Endodermal cell (in vitro differentiated cells): ENCODE results near the gene CDK5RAP2. TPM values are rescaled to one million over a fixed set of nuclear protein-coding genes. Genes with fewer than 3 reads are reported as not detected.
A peak's percentile ranks its signal among the peaks of the same experiment; 100 is the strongest.

Experiments
- DNase-seq: peaks from one replicate; pipeline ENCODE4 v3.0.0-alpha.2; 2017
- H3K27ac ChIP-seq: 2 replicates; pipeline ENCODE4 v1.5.1; 2013; ENCODE audit warnings: mild to moderate bottlenecking, low read depth, low read length, moderate library complexity
- H3K27me3 ChIP-seq: 2 replicates; pipeline ENCODE4 v1.6.1; 2013; ENCODE audit warnings: mild to moderate bottlenecking, low read length, moderate library complexity; ENCODE audit not compliant: insufficient read depth, control insufficient read depth, poor library complexity, severe bottlenecking
- H3K36me3 ChIP-seq: 2 replicates; pipeline ENCODE4 v1.7.0; 2013; ENCODE audit warnings: mild to moderate bottlenecking, low read length, moderate library complexity; ENCODE audit not compliant: control insufficient read depth, insufficient read depth
- H3K4me1 ChIP-seq: one replicate; pipeline ENCODE4 v1.7.0; 2013; ENCODE audit warnings: low read length; ENCODE audit not compliant: control insufficient read depth, insufficient read depth
- H3K4me3 ChIP-seq: 2 replicates; pipeline ENCODE4 v1.5.1; 2013; ENCODE audit warnings: mild to moderate bottlenecking, low read length, moderate library complexity
- H3K9ac ChIP-seq: 2 replicates; pipeline ENCODE4 v1.6.1; 2013; ENCODE audit warnings: mild to moderate bottlenecking, low read length, moderate library complexity; ENCODE audit not compliant: poor library complexity, severe bottlenecking; ENCODE audit errors: extremely low read depth
- H3K9me3 ChIP-seq: 2 replicates; pipeline ENCODE4 v1.6.1; 2013; ENCODE audit warnings: mild to moderate bottlenecking, low read length, moderate library complexity; ENCODE audit not compliant: control insufficient read depth
- H3K27ac Mint-ChIP-seq: 2 replicates; pipeline ENCODE4 v1.8.0; 2020; ENCODE audit warnings: mixed read lengths
- H3K27me3 Mint-ChIP-seq: 2 replicates; pipeline ENCODE4 v1.8.0; 2021; ENCODE audit warnings: mild to moderate bottlenecking, mixed read lengths; ENCODE audit not compliant: insufficient read depth
- H3K36me3 Mint-ChIP-seq: 2 replicates; pipeline ENCODE4 v1.8.0; 2020; ENCODE audit warnings: low read depth, mixed read lengths
- H3K4me1 Mint-ChIP-seq: 2 replicates; pipeline ENCODE4 v1.8.0; 2020; ENCODE audit warnings: mixed read lengths
- H3K4me3 Mint-ChIP-seq: 2 replicates; pipeline ENCODE4 v1.8.0; 2020; ENCODE audit warnings: mild to moderate bottlenecking, moderate library complexity, mixed read lengths
- H3K9me3 Mint-ChIP-seq: 2 replicates; pipeline ENCODE4 v1.8.0; 2020; ENCODE audit warnings: mild to moderate bottlenecking, mixed read lengths
- CTCF ChIP-seq: fragments of 200-600 bp; sonication (generic); conservative IDR thresholded peaks from 2 replicates; pipeline ENCODE4 v1.5.0; 2021; ENCODE audit warnings: antibody characterized with exemption, mild to moderate bottlenecking
- WGBS, 2 experiments: methylation state at CpG; one replicate each; pipeline versions ENCODE4 v1.1.5 to v1.1.7; 2013; ENCODE audit warnings: missing lambda C conversion rate in 2 of 2, mixed read lengths in 1 of 2; ENCODE audit not compliant: insufficient coverage in 1 of 2, insufficient read length in 1 of 2; 5-methylcytosine and 5-hydroxymethylcytosine counted together
- total RNA-seq, 2 donors: library from RNA; stranded (reverse); fragmentation: NEBNext Ultra II Directional in 1 of 2; extraction: Animal tissue kit (Norgen Biotek cat#: 25700) in 1 of 2; gene quantifications; 2 replicates in 1 of 2; 3 replicates in 1 of 2; pipeline ENCODE4 v1.2.1, GENCODE V29; 2021

Gene CDK5RAP2
- total RNA-seq, 2 donors from 2014 or later = 68.2 to 92.0 TPM

GRCh38 chr9:120402741-120403542 is 177.0 kb downstream of the CDK5RAP2 start:
- Histone ChIP-seq H3K36me3 (peaks cover 94% of the 10 kb centered on the region), H3K4me3 (no peak overlapping the region), H3K27ac (no peak overlapping the region), H3K27me3 (no peaks in the 10 kb centered on the region), H3K4me1 (no peaks in the 10 kb centered on the region), H3K9me3 (no peaks in the 10 kb centered on the region), H3K9ac (no peak overlapping the region)
- peaks cover 70% of the 10 kb centered on the region for H3K36me3 Mint-ChIP-seq
- no peak for DNase-seq
- no peaks in the 10 kb centered on the region for H3K4me1 Mint-ChIP-seq
- H3K9me3 Mint-ChIP-seq = no peaks in the 10 kb centered on the region
- H3K4me3 Mint-ChIP-seq = no peak overlapping the region
- no peak for TF ChIP-seq CTCF
- H3K27me3 Mint-ChIP-seq = no peaks in the 10 kb centered on the region
- peak overlapping the region; percentile 0 for H3K27ac Mint-ChIP-seq
- WGBS, 2 experiments = 94 to 99% methylated on average over 7 to 13 of the region's 13 CpGs

- no peaks in the 10 kb centered on the region for H3K9me3 ChIP-seq
- no peak for DNase-seq
- WGBS, 2 experiments = 96 to 100% methylated on average over 1 to 2 of the region's 2 CpGs
- H3K9me3 Mint-ChIP-seq = no peaks in the 10 kb centered on the region
- no peak overlapping the region for H3K9ac ChIP-seq
- no peak overlapping the region for H3K27ac ChIP-seq
- peaks cover 92% of the 10 kb centered on the region for H3K36me3 ChIP-seq
- H3K4me1 ChIP-seq = no peaks in the 10 kb centered on the region
- no peak for TF ChIP-seq CTCF
- H3K4me1 Mint-ChIP-seq = no peaks in the 10 kb centered on the region
- H3K27me3 ChIP-seq = no peaks in the 10 kb centered on the region
- no peaks in the 10 kb centered on the region for H3K27me3 Mint-ChIP-seq
- H3K4me3 Mint-ChIP-seq = no peak overlapping the region
- no peak overlapping the region for H3K27ac Mint-ChIP-seq
- peaks cover 73% of the 10 kb centered on the region for H3K36me3 Mint-ChIP-seq
- no peak overlapping the region for H3K4me3 ChIP-seq
Measured at GRCh38 chr9:120399940-120400339, 180.0 kb downstream of the CDK5RAP2 start.

GRCh38 chr9:120398286-120398685 is 181.7 kb downstream of the CDK5RAP2 start:
- H3K27ac ChIP-seq = no peak overlapping the region
- H3K27ac Mint-ChIP-seq = no peak overlapping the region
- H3K4me1 Mint-ChIP-seq = no peaks in the 10 kb centered on the region
- no peak for DNase-seq
- H3K9me3 ChIP-seq = no peaks in the 10 kb centered on the region
- H3K4me3 Mint-ChIP-seq = no peak overlapping the region
- H3K9me3 Mint-ChIP-seq = no peaks in the 10 kb centered on the region
- H3K27me3 Mint-ChIP-seq = no peaks in the 10 kb centered on the region
- no peak overlapping the region for H3K4me3 ChIP-seq
- TF ChIP-seq CTCF = no peak
- no peaks in the 10 kb centered on the region for H3K27me3 ChIP-seq
- H3K4me1 ChIP-seq = no peaks in the 10 kb centered on the region
- no peak overlapping the region for H3K9ac ChIP-seq
- H3K36me3 Mint-ChIP-seq = peaks cover 73% of the 10 kb centered on the region
- peaks cover 92% of the 10 kb centered on the region for H3K36me3 ChIP-seq
